ENCODE measurements around the gene NFE2L2. TPM values are rescaled to one million over a fixed set of nuclear protein-coding genes. Genes with fewer than 3 reads are reported as not detected.
A peak's percentile ranks its signal among the peaks of the same experiment; 100 is the strongest.

The NFE2L2 gene
- total and polyA plus RNA-seq, 2 donors (not counting 1 experiment from before 2014, with no cell fraction given), result 16.8 to 93.6 TPM

GRCh38 chr2:177265824-177266817 lies 1.6 kb upstream of the NFE2L2 start:
- Histone ChIP-seq H3K9me3 (ENCODE audit: control extremely low read depth in 1 of 3, control insufficient read depth in 2 of 3, insufficient read depth in 1 of 3, low read length in 2 of 3) (no peaks in the 10 kb centered on the region), H3K4me1 (ENCODE audit: control insufficient read depth in 2 of 2, insufficient read depth in 2 of 2, low read length in 2 of 2) (peaks cover 19 to 25% of the 10 kb centered on the region in 2 donors), H3K79me2 (ENCODE audit: control insufficient read depth, insufficient read depth, low read length) (peaks cover 31% of the 10 kb centered on the region), H4K20me1 (ENCODE audit: control insufficient read depth, insufficient read depth, low read length, poor library complexity, severe bottlenecking) (peaks cover 16% of the 10 kb centered on the region), H2AFZ (ENCODE audit: insufficient read depth, low read depth, low read length, poor library complexity, severe bottlenecking) (peak overlapping the region; percentile 67), H3K4me3 (ENCODE audit: control extremely low read depth in 1 of 5, extremely low read depth in 1 of 5, insufficient read depth in 1 of 5, low read depth in 2 of 5, low read length in 4 of 5) (peak overlapping the region; percentile 67 to 97 (median 92)), H3K27me3 (replicated peaks in 1 of 4; ENCODE audit: control extremely low read depth in 1 of 4, control insufficient read depth in 3 of 4, insufficient read depth in 4 of 4, low read length in 3 of 4) (no peaks in the 10 kb centered on the region), H3K4me2 (replicated peaks; ENCODE audit: low read depth, low read length, poor library complexity, severe bottlenecking) (peak overlapping the region; percentile 91), H3K27ac (ENCODE audit: low read length in 2 of 2) (peak overlapping the region; percentile 99 to 100), H3K9ac (ENCODE audit: low read length) (peak overlapping the region; percentile 99), H3K36me3 (replicated peaks in 1 of 2; ENCODE audit: control extremely low read depth in 1 of 2, control insufficient read depth in 1 of 2, extremely low read depth in 1 of 2, insufficient read depth in 2 of 2, low read length in 1 of 2) (no peaks in the 10 kb centered on the region)
- Mint-ChIP-seq H3K27ac (peak overlapping the region; percentile 98), H3K27me3 (no peaks in the 10 kb centered on the region), H3K4me3 (peak overlapping the region; percentile 98), H3K9me3 (ENCODE audit: insufficient read depth) (no peaks in the 10 kb centered on the region), H3K4me1 (peaks cover 33% of the 10 kb centered on the region)
- ChIA-PET CTCF (interaction anchor here (1.0 to 5.8 kb wide), 9 partner anchors 23 to 150 kb away, joined by 3 to 195 read pairs (median 29); partner anchors contain the start of gene HNRNPA3), POLR2A (interaction anchor here (0.8 to 4.0 kb wide), 3 partner anchors 15 to 101 kb away, joined by 6 to 66 read pairs (median 50); partner anchors contain the start of gene HNRNPA3)
- intact Hi-C loops (cut with micrococcal nuclease), result loop anchor here (2.0 kb wide), 3 partner anchors 15 to 353 kb away; a partner anchor contains a TSS
- no CpG with 5 or more reads among the region's 4 CpGs for WGBS (ENCODE audit: insufficient coverage)
- no peak for ATAC-seq (ENCODE audit: low read depth)
- DNase-seq, result peak; percentile 59
- TF ChIP-seq CTCF (IDR thresholded peaks at IDR 0.05) (no peak), EZH2 (IDR thresholded peaks at IDR 0.05; ENCODE audit: borderline replicate concordance, insufficient read depth, low read depth, low read length, poor library complexity, severe bottlenecking) (no peak)
